Hematopoietic multipotent progenitor cell treated with erythropoietin and hydrocortisone succinate and interleukin-3 and kit ligand, for 17 days (in vitro differentiated cells): ENCODE measurements around the gene RNF214.

Experiments
- DNase-seq: peaks from one replicate; pipeline ENCODE4 v3.0.0-alpha.2; 2015; ENCODE audit warnings: low spot score

RNF214 gene

GRCh38 chr11:117214404-117215110 is 17.9 kb upstream of the RNF214 start:
- DNase-seq = no peak

- no peak for DNase-seq
Measured at GRCh38 chr11:117217141-117218084, 15.1 kb upstream of the RNF214 start.

- DNase-seq = no peak
Measured at GRCh38 chr11:117218133-117218915, 14.1 kb upstream of the RNF214 start.

- DNase-seq = no peak
Measured at GRCh38 chr11:117219001-117219400, 13.5 kb upstream of the RNF214 start.

- DNase-seq = no peak
Measured at GRCh38 chr11:117219455-117219854, 13.0 kb upstream of the RNF214 start.

GRCh38 chr11:117219995-117220394 is 12.5 kb upstream of the RNF214 start:
- no peak for DNase-seq

DNA sequence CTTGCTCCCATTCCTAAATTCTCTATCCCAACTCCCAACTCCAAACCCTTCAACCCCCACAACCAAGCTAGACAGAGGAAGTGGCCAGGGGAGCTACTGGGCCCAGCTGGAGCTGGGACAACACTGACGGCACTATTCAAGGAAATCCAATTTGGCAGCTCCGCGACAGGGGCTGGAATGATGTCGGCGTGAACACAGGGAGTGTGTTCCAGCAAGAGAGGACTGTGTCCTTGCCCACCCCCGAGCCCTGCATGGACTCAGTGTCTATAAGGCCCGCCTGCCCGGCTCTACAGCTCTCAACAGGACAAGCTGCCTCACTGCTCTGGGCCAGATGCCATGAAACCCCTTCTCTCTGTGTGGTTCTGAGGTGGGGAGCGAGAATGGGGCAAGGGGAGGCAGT is 11.9 kb upstream of the RNF214 start:
- DNase-seq = no peak

DNA sequence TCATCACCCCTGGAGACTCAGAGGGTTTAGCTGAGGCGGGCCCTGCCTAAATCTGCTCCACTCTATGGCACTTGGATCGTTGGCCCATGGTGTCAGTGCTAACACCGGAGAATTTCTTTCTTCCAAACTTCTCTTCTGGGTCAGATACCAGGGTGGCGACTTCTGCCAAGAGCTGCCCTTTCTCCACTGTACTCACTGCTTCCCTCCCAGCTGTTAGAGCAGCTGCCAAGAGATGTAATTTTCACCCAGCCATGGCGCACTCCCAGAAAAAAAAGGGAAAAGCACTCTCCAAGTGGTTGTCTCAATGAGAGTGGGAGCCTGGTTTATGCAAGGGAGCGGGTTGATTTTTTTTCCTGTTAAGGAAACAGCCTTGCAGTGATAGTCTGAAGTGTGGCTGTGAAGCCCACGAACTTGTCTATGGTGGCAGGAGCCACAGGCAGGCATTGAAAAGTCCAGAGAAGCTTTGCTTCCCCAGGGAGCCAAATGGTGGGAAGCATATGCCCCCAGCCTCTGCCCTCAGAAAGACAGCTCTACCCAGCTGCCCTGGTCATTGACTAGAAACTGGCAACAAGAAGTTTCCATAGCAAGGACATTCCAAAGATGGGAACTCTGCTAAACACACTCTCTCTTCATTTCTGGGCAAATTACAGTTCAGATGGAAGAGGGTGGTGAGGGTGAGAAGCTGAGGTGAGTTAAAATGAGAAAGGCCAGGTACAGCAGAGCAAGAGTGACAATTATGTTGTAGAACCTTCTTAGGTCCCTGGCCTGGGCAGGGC is 11.3 kb upstream of the RNF214 start:
- DNase-seq = no peak

- DNase-seq = no peak
Measured at GRCh38 chr11:117221775-117222517, 10.5 kb upstream of the RNF214 start.

- DNase-seq = no peak
Measured at GRCh38 chr11:117222991-117223740, 9.3 kb upstream of the RNF214 start.

DNA sequence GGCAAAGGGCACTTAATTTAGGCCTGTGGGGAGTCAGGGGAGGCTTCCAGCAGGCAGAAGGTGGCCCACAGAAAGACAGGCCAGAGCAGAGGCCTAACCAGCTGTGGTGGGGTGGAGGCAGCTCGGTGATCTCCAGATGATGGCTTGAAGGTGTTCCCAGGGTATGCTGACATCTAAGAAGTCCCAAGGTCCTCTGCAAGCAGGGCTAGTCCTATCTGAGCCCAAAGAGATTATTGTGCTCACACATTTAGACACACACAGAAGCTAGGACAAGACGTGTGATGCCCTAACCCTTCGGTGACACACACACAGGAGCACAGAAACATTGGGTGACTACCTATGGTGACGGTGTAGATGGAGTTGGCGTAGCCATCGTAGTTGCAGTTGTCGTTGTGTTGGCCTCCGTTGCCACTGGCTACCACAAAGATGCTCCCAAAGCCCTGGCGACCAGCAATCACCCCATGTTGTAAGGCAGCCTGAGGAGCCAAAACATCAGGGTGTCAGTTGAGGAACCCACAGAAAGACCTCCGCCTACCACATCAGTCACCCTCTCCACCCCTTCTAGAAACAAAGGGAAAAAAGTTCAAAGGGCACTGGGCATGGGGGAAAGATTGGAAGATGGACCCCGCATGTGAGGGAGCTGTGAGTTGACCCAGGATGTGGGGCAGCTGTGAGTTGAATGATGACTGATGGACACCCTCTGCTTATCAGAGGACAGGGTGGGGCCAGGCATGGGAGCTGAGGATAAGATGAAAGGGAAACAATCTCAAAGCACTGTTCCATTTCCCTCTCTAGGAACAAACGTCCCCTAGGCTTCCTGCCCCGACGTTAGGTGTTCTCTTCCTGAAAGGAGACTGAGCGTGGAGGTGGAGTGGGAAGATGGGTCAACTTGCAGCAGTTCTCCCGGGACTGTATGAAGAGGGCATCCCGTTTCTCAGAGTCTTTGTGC is 8.5 kb upstream of the RNF214 start:
- peak; percentile 61 for DNase-seq

DNA sequence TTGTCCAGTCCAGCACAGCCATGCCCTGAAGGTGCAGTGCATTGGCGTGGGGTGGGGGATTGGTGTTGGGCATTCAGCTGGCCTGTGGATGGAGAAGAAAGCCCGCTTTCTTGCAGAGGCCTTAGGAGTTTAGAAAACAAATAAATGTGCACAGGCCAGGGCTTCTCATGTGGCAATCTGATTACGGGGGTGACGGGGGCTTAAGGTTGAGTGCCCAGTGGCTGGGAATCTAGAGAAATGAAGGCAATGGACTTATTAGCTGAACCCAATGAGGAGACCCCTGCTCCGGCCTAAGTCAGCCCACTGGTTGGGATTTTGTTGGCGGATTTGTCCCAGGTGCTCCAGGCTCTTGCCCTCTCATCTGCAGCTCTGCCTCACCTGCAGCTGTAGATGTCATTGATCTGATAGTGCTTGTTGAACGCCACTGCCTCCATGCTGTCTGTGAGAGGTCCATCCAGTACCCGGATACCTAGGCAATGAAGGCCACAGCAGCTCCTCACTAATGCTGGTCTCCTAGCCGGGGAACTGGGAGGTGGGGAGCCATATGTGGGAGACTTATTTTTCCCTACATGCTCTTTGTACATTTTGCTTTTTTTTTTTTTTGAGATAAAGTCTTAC is 6.8 kb upstream of the RNF214 start:
- DNase-seq = no peak

DNA sequence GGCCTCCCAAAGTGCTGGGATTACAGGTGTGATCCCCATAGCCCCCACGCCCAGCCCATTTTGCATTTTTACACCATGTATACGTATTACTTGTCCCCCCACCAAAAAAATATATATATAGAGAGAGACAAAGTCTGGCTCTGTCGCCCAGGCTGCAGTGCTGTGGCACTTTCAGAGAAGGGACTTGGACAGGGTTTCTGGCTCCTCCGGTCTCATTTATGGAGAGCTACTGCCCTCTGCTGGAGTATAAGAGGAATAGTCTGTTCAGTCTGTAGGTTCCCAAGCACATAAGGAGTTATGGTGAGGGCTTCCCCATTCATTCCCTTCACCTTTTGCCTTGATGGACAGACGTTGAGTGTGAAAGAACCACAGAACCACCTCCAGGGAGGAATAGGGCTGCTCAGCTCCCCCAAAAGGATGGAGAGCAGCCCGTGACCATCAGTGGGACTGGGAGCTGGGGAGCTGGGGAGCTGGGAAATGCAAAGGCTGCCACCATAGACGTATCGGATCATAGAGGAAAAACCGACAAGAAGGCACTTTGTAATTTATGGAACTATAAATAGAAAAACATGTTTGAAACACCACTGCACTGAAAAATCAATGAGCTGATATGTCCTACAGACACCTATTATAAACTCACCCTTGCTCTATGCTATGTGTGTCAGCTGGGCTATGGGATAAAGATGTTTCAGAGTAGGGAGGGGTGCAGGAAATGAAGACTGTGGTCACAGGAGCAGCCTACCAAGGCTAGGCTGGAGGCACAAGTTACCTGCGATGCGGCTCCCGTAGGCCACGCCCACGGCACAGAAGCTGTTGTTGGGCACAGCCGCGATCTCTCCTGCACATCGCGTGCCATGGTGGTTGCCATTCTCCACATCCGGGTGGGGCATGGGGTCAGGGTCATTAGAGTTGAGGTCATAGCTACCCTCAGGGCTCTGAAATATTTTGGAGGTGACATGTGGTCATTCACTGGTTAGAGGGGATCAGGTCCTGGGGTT is 5.8 kb upstream of the RNF214 start:
- DNase-seq = peak; percentile 91

DNA sequence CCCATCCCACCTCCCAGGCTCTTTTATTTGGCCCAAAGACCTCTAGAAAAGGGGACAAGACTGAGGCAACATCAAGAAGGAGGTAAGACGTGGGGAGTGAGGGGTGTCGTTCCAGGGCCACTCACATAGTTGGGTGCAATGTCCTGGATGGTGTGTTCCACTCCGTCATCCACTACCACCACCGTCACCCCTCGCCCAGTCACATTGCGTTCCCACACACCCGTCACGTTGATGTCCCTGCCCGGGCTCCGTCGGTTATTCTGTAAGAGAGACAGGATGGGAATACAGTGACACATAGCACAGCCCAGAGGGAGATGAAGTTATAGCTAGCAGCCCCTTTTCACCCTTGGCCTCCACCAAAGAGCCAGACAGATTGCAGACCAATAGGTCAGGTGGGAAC is 4.4 kb upstream of the RNF214 start:
- DNase-seq = no peak

- DNase-seq = no peak
Measured at GRCh38 chr11:117229411-117229810, 3.1 kb upstream of the RNF214 start.

DNA sequence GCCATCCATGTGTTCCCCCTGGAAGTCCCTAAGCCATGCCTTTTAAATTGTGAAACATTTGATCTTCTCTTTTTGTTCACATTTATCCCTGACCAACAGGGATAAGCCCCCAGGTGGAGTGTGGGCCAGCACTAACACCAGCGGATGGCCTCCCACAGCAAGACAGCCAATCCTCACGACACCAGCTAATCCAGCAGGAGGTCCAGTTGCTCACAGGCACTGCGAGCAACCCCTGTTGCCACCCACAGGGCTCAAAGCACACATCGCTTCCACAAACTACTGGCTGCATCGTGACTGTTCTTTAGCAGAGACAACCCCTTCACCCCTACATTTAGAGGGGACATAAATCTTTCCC is 2.6 kb upstream of the RNF214 start:
- no peak for DNase-seq

DNA sequence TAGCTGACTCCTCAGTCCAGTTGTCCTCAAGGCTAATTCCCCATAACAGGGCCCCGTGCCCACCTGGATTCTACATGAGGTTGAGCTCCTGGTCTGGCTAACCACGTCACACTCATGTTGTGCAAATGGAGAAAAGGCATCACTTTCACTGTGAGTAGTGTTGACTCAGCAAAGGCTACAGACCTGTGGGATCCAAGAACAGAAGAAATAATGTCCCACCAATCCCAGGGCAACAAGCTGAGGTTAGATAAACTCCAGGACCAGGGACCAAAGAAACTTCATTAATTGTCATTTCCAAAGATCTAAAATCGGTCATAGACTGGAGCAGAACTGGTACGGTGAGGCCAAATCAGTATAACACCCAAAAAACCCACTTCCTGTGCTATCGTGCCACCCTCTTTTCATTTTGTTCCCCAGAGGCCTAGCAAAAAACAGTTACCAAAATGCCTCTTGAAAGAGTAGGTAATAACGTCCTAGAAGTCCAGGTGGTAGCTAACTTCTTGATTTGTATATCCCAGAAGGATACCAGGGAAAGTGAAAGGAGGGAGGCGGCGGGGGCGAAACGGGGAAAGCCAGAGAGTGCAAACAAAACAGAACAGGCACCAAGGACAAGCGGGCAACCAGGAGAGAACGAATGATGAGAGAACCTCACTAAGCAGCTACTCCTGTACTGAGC is 2.0 kb upstream of the RNF214 start:
- no peak for DNase-seq
